Activated CD4-positive, alpha-beta T cell treated with anti-CD3 and anti-CD28 coated beads, Interleukin-2, Interleukin-4, amounts not matched to agents 100 ng/mL and 50 ng/mL, durations not matched to agents 16 hours and 8 hours (primary cell): ENCODE results near the gene EXD3.
"Not testable (repeated sequence)": the region's sequence is repeated elsewhere in the genome, so short reads cannot be mapped to it uniquely, and the experiment has no call there.

Experiments
- DNase-seq: peaks from one replicate; pipeline ENCODE4 v3.0.0-alpha.2; 2020; ENCODE audit warnings: low spot score

Gene EXD3

GRCh38 chr9:137271696-137272076, 151.3 kb downstream of the EXD3 start:
- DNase-seq = no peak

- no peak for DNase-seq
These were observed 151.8 kb downstream of the EXD3 start for GRCh38 chr9:137270929-137271695.

GRCh38 chr9:137269231-137269772, 153.7 kb downstream of the EXD3 start:
- no peak for DNase-seq

GRCh38 chr9:137268538-137269201, 154.3 kb downstream of the EXD3 start:
- no peak for DNase-seq

- no peak for DNase-seq
These were observed 155.0 kb downstream of the EXD3 start for GRCh38 chr9:137267933-137268355.

- no peak for DNase-seq
These were observed 156.1 kb downstream of the EXD3 start for GRCh38 chr9:137266585-137267453.

GRCh38 chr9:137266162-137266527, 156.8 kb downstream of the EXD3 start:
- no peak for DNase-seq

- DNase-seq = no peak
These were observed 157.3 kb downstream of the EXD3 start for GRCh38 chr9:137265496-137266161.

GRCh38 chr9:137264067-137264466, 158.9 kb downstream of the EXD3 start:
- DNase-seq = no peak

- DNase-seq = no peak
These were observed 159.5 kb downstream of the EXD3 start for GRCh38 chr9:137263506-137263905.

GRCh38 chr9:137262909-137263285, 160.1 kb downstream of the EXD3 start:
- no peak for DNase-seq

- DNase-seq = not testable (repeated sequence)
These were observed 160.6 kb downstream of the EXD3 start for GRCh38 chr9:137262173-137262908.
